DND-41 (cell line): Measurements from ENCODE around the gene S1PR2.

Experiments used
- ATAC-seq: fragments of 200-7000 bp; cut with Tn5 transposase; 3 replicates; pipeline ENCODE4 v1.9.1; 2021; ENCODE audit warnings: low read depth; ENCODE audit not compliant: insufficient read depth
- DNase-seq: peaks from one replicate; pipeline ENCODE4 v3.0.0-alpha.2; 2020
- H2AFZ ChIP-seq: 2 replicates; pipeline ENCODE4 v1.6.0; 2012; ENCODE audit warnings: low read depth, low read length
- H3K27ac ChIP-seq: 2 replicates; pipeline ENCODE4 v1.5.1; 2012; ENCODE audit warnings: low read length, inconsistent platforms
- H3K27me3 ChIP-seq: fragments of 200-600 bp; sonication (generic); 2 replicates; pipeline ENCODE4 v1.6.0; 2012; ENCODE audit warnings: low read length, mild to moderate bottlenecking, inconsistent platforms; ENCODE audit not compliant: insufficient read depth, poor library complexity
- H3K36me3 ChIP-seq: 2 replicates; pipeline ENCODE4 v1.5.1; 2012; ENCODE audit warnings: low read length, inconsistent platforms; ENCODE audit not compliant: insufficient read depth
- H3K4me1 ChIP-seq: 2 replicates; pipeline ENCODE4 v1.5.1; 2012; ENCODE audit warnings: mild to moderate bottlenecking, low read length; ENCODE audit not compliant: insufficient read depth
- H3K4me2 ChIP-seq: 2 replicates; pipeline ENCODE4 v1.6.0; 2012; ENCODE audit warnings: mild to moderate bottlenecking, moderate library complexity, low read length, inconsistent platforms; ENCODE audit not compliant: insufficient read depth
- H3K4me3 ChIP-seq, 2 experiments: fragments of 200-600 bp in 1 of 2; shearing (Covaris generic) in 1 of 2; 2 replicates each; pipeline ENCODE4 v1.5.1; 2012 to 2016; ENCODE audit warnings: inconsistent platforms in 2 of 2, low read length in 2 of 2, mild to moderate bottlenecking in 2 of 2, low read depth in 1 of 2, moderate library complexity in 1 of 2
- H3K79me2 ChIP-seq: 2 replicates; pipeline ENCODE4 v1.6.0; 2012; ENCODE audit warnings: low read length, inconsistent platforms; ENCODE audit not compliant: insufficient read depth
- H3K9ac ChIP-seq: 2 replicates; pipeline ENCODE4 v1.6.0; 2012; ENCODE audit warnings: low read depth, mild to moderate bottlenecking, inconsistent platforms, low read length, moderate library complexity
- H3K9me3 ChIP-seq: 2 replicates; pipeline ENCODE4 v1.5.1; 2012; ENCODE audit warnings: low read length, moderate library complexity, mild to moderate bottlenecking, inconsistent platforms; ENCODE audit not compliant: insufficient read depth, severe bottlenecking
- H4K20me1 ChIP-seq: 2 replicates; pipeline ENCODE4 v1.6.0; 2012; ENCODE audit warnings: low read length; ENCODE audit not compliant: insufficient read depth
- EZH2 ChIP-seq: IDR thresholded peaks from 3 replicates; pipeline ENCODE4 v1.6.1; 2012; ENCODE audit warnings: borderline replicate concordance, low read depth, mild to moderate bottlenecking, moderate library complexity, low read length, inconsistent platforms; ENCODE audit not compliant: severe bottlenecking
- TF ChIP-seq, protein P1 (sequence below): IDR thresholded peaks from 2 replicates; pipeline ENCODE4 v1.5.1; 2012; ENCODE audit warnings: borderline replicate concordance, low read length, moderate library complexity, mild to moderate bottlenecking; ENCODE audit not compliant: poor library complexity, severe bottlenecking; ENCODE audit errors: extremely low read depth

The S1PR2 gene

DNA sequence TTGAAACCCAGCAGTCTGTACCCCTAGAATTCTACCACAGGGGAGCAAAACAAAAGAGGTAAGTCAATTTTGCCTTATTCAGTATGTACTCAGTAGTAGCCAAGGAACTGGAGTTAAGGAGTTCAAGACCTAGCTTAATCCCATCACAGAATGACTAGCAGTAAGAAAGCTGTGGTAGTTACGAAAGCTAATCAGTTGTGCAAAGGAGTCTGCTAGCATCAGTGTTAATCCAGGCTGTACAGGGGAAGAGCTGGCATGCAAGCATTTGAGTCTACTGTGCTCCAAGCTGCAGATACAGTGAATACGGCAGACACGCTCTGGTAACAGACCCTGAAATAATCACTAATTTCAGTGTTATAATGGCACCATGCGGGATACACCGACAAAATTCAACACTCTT is 41.1 kb downstream of the S1PR2 start:
- ATAC-seq, result no peak
- no peaks in the 10 kb centered on the region for H3K9me3 ChIP-seq
- peaks cover 79% of the 10 kb centered on the region for H4K20me1 ChIP-seq
- TF ChIP-seq, protein P1, sequence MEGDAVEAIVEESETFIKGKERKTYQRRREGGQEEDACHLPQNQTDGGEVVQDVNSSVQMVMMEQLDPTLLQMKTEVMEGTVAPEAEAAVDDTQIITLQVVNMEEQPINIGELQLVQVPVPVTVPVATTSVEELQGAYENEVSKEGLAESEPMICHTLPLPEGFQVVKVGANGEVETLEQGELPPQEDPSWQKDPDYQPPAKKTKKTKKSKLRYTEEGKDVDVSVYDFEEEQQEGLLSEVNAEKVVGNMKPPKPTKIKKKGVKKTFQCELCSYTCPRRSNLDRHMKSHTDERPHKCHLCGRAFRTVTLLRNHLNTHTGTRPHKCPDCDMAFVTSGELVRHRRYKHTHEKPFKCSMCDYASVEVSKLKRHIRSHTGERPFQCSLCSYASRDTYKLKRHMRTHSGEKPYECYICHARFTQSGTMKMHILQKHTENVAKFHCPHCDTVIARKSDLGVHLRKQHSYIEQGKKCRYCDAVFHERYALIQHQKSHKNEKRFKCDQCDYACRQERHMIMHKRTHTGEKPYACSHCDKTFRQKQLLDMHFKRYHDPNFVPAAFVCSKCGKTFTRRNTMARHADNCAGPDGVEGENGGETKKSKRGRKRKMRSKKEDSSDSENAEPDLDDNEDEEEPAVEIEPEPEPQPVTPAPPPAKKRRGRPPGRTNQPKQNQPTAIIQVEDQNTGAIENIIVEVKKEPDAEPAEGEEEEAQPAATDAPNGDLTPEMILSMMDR, result no peak
- TF ChIP-seq EZH2, result no peak
- no peak overlapping the region for H3K9ac ChIP-seq
- H3K79me2 ChIP-seq, result peaks cover 97% of the 10 kb centered on the region
- peaks cover 87% of the 10 kb centered on the region for H3K36me3 ChIP-seq
- H2AFZ ChIP-seq, result no peak overlapping the region
- no peak overlapping the region for H3K27ac ChIP-seq
- DNase-seq, result no peak
- H3K4me2 ChIP-seq, result peak overlapping the region; percentile 19; the same call in 1 of the 2 replicates
- no peaks in the 10 kb centered on the region for H3K27me3 ChIP-seq
- peaks cover 37% of the 10 kb centered on the region for H3K4me1 ChIP-seq
- H3K4me3 ChIP-seq, result no peak overlapping the region

DNA sequence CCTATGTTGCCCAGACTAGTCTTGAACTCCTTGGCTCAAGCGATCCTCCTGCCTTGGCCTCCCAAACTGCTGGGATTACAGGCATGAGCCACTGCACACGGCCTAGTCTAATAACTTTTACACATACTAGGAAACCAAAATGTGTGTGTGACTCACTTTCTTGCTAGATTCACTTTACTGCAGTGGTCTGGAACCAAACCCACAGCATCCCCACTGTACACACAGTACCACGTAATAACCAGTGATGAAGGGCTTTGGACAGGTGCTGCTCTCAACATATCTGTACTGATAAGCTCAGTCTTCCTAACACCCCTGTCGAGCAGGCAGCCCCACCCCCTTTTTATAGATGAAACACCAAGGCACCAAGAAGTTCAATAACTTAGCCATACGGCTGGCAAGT is 41.5 kb downstream of the S1PR2 start:
- no peak overlapping the region for H3K27ac ChIP-seq
- H3K4me1 ChIP-seq, result peaks cover 36% of the 10 kb centered on the region
- H2AFZ ChIP-seq, result no peak overlapping the region
- H3K36me3 ChIP-seq, result peaks cover 91% of the 10 kb centered on the region
- no peak for ATAC-seq
- H3K79me2 ChIP-seq, result peaks cover 99% of the 10 kb centered on the region
- H3K4me3 ChIP-seq, result no peak overlapping the region
- H3K9me3 ChIP-seq, result no peaks in the 10 kb centered on the region
- no peak for DNase-seq
- TF ChIP-seq, protein P1, result no peak
- TF ChIP-seq EZH2, result no peak
- H3K9ac ChIP-seq, result no peak overlapping the region
- H3K27me3 ChIP-seq, result no peaks in the 10 kb centered on the region
- H4K20me1 ChIP-seq, result peaks cover 83% of the 10 kb centered on the region
- H3K4me2 ChIP-seq, result peak overlapping the region; percentile 19; the same call in 1 of the 2 replicates

DNA sequence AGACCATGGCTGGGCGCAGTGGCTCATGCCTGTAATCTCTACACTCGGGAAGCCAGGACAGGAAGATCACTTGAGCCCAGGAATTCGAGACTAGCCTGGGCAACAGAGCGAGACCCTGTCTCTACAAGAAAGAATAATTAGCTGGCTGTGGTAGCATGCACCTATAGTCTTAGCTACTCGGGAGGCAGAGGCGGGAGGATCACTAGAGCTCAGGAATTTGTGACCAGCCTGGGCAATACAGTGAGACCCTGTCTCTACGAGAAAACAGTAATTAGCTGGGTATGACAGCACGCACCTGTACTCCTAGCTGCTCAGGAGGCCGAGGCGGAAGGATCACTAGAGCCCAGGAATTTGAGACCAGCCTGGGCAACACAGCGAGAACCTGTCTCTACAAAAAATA is 43.8 kb downstream of the S1PR2 start:
- Histone ChIP-seq H3K4me1 (peaks cover 22% of the 10 kb centered on the region), H3K27ac (no peak overlapping the region), H3K36me3 (peaks cover 92% of the 10 kb centered on the region), H3K79me2 (peaks cover 97% of the 10 kb centered on the region), H3K4me2 (no peak overlapping the region), H2AFZ (no peak overlapping the region), H3K9me3 (no peaks in the 10 kb centered on the region), H3K9ac (no peak overlapping the region), H3K27me3 (no peaks in the 10 kb centered on the region), H4K20me1 (peaks cover 87% of the 10 kb centered on the region), H3K4me3 (no peak overlapping the region)
- ATAC-seq, result no peak
- TF ChIP-seq, protein P1, result no peak
- TF ChIP-seq EZH2, result no peak
- no peak for DNase-seq

DNA sequence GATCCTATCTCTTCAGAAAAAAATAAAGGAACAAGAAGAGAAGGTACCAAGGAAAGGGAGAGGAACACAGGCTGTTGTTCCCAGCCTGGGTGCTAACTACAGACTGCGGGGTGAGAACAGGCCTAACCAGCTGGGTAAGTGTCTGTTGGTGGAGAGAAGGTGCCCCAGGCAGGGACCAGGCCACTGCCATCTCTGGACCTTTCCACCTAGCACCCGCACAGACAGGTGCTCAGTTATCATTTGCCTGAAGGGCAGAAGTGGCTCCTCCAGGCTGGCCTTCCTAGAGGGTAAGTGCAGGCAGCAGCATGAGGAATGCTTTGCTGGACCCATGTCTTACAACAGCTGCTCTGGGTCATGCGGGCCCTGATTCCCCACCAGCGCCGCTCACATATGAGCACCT is 46.5 kb downstream of the S1PR2 start:
- Histone ChIP-seq H3K9me3 (no peaks in the 10 kb centered on the region), H3K36me3 (peaks cover 93% of the 10 kb centered on the region), H2AFZ (no peak overlapping the region), H3K4me3 (no peak overlapping the region), H3K79me2 (peaks cover 95% of the 10 kb centered on the region), H3K27me3 (no peaks in the 10 kb centered on the region), H3K27ac (no peak overlapping the region), H3K9ac (no peak overlapping the region), H4K20me1 (peaks cover 86% of the 10 kb centered on the region), H3K4me1 (peaks cover 4% of the 10 kb centered on the region; the same call in 1 of the 2 replicates), H3K4me2 (no peak overlapping the region)
- ATAC-seq, result no peak
- no peak for TF ChIP-seq EZH2
- TF ChIP-seq, protein P1, result no peak
- DNase-seq, result no peak
